SK-N-SH treated with all-trans-retinoic acid at 6 μM for 48 hours (cell line): Measurements from ENCODE around the gene FOLR1.

ENCODE experiments used
- ZFP3 ChIP-seq: fragments of 250-450 bp; sonication (Bioruptor Pico); IDR thresholded peaks from 2 replicates; pipeline ENCODE4 v1.5.0; 2020; ENCODE audit warnings: mild to moderate bottlenecking, moderate library complexity
- ZFP30 ChIP-seq: fragments of 450-650 bp; formaldehyde crosslinking; IDR thresholded peaks from 2 replicates; pipeline ENCODE4 v1.5.0; 2022; ENCODE audit warnings: mild to moderate bottlenecking, moderate library complexity

DNA sequence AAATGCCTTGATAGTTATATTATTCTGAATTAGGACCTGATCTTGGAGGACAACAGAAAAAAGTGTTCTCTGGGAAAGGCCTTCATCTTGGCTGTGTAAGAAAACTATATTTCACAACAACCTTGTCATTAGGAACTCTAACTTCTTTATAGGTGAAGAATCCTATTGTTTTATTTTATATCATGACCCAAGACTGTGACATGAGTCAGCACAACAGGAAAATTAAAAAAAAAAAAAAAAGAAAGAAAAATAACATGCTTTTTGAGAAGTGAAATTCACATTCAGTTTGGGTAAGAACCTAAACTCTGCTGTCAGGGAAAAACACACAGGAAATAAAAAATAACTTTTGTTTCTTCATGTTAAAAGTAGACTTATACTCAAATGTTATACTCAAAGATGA, 12.9 kb downstream of the FOLR1 start:
- no peak for TF ChIP-seq ZFP3
- TF ChIP-seq ZFP30 (CRISPR knock-in tag): no peak
